Ishikawa (cell line): ENCODE data around the gene GMPPA.

Experiments
- CEBPB ChIP-seq: IDR thresholded peaks from 2 replicates; pipeline ENCODE4 v1.6.1; 2012
- CREB1 ChIP-seq: IDR thresholded peaks from 2 replicates; pipeline ENCODE4 v1.6.1; 2012; ENCODE audit warnings: low read depth
- EGR1 ChIP-seq: IDR thresholded peaks from 2 replicates; pipeline ENCODE4 v1.6.1; 2012
- EP300 ChIP-seq: IDR thresholded peaks from 2 replicates; pipeline ENCODE4 v1.6.1; 2012; ENCODE audit warnings: borderline replicate concordance
- FOXM1 ChIP-seq: IDR thresholded peaks from 2 replicates; pipeline ENCODE4 v1.6.1; 2012; ENCODE audit warnings: low read depth, borderline replicate concordance
- MAX ChIP-seq: IDR thresholded peaks from 2 replicates; pipeline ENCODE4 v1.6.1; 2012
- NFIC ChIP-seq: IDR thresholded peaks from 2 replicates; pipeline ENCODE4 v1.6.1; 2012
- RAD21 ChIP-seq: IDR thresholded peaks from 2 replicates; pipeline ENCODE4 v1.6.1; 2012; ENCODE audit warnings: low read depth
- REST ChIP-seq: IDR thresholded peaks from 2 replicates; pipeline ENCODE4 v1.6.1; 2012; ENCODE audit warnings: low read depth, mild to moderate bottlenecking
- TAF1 ChIP-seq: IDR thresholded peaks from 2 replicates; pipeline ENCODE4 v1.6.1; 2012; ENCODE audit warnings: low read depth, mild to moderate bottlenecking
- TCF12 ChIP-seq: IDR thresholded peaks from 2 replicates; pipeline ENCODE4 v1.6.1; 2012; ENCODE audit warnings: low read depth
- TEAD4 ChIP-seq: IDR thresholded peaks from 2 replicates; pipeline ENCODE4 v1.6.1; 2012
- USF1 ChIP-seq: IDR thresholded peaks from 2 replicates; pipeline ENCODE4 v1.6.1; 2012
- YY1 ChIP-seq: IDR thresholded peaks from 2 replicates; pipeline ENCODE4 v1.6.1; 2012; ENCODE audit warnings: low read depth
- ZBTB7A ChIP-seq: IDR thresholded peaks from 2 replicates; pipeline ENCODE4 v1.6.1; 2012; ENCODE audit warnings: low read depth

Gene GMPPA

GRCh38 chr2:219493086-219493485, 5.6 kb upstream of the GMPPA start:
- TF ChIP-seq USF1, result no peak
- no peak for TF ChIP-seq FOXM1
- no peak for TF ChIP-seq TAF1
- no peak for TF ChIP-seq YY1
- no peak for TF ChIP-seq ZBTB7A
- TF ChIP-seq REST, result no peak
- TF ChIP-seq TCF12, result no peak
- TF ChIP-seq NFIC, result no peak
- TF ChIP-seq EGR1, result no peak
- TF ChIP-seq CEBPB, result no peak
- TF ChIP-seq RAD21, result no peak
- TF ChIP-seq EP300, result no peak
- no peak for TF ChIP-seq MAX
- TF ChIP-seq CREB1, result no peak
- no peak for TF ChIP-seq TEAD4

GRCh38 chr2:219494952-219495530, 3.6 kb upstream of the GMPPA start:
- TF ChIP-seq ZBTB7A (no peak), RAD21 (no peak), USF1 (no peak), EGR1 (no peak), NFIC (no peak), MAX (no peak), EP300 (no peak)

- TF ChIP-seq MAX (peak; percentile 49), USF1 (peak; percentile 87), REST (peak; percentile 55), EP300 (no peak), NFIC (no peak), CREB1 (no peak), RAD21 (peak; percentile 48; the same call in 1 of the 2 replicates)
These were observed 3.1 kb upstream of the GMPPA start for GRCh38 chr2:219495531-219496122.

- no peak for TF ChIP-seq YY1
- TF ChIP-seq RAD21, result no peak
- no peak for TF ChIP-seq EP300
- no peak for TF ChIP-seq TAF1
- TF ChIP-seq ZBTB7A, result no peak
- TF ChIP-seq FOXM1, result no peak
- TF ChIP-seq USF1, result no peak
- TF ChIP-seq MAX, result no peak
- no peak for TF ChIP-seq NFIC
These were observed 2.4 kb upstream of the GMPPA start for GRCh38 chr2:219496247-219496824.
